D721Med (cell line): ENCODE results near the gene NCAM1.

ENCODE experiments used
- DNase-seq: peaks from one replicate; pipeline ENCODE4 v3.0.0; 2011; ENCODE audit warnings: low spot score; ENCODE audit not compliant: insufficient read length
- FAIRE-seq: peaks from 2 replicates; lab custom pipeline; 2011; peaks lifted over from hg19 to GRCh38; lab: Jason Lieb, UNC
- CTCF ChIP-seq: IDR thresholded peaks from 2 replicates; pipeline ENCODE4 v1.5.1; 2012; ENCODE audit warnings: mild to moderate bottlenecking, control low read depth; ENCODE audit not compliant: insufficient read depth; ENCODE audit errors: missing control alignments

The NCAM1 gene

GRCh38 chr11:113162592-113162962, 201.4 kb downstream of the NCAM1 start:
- no peak for FAIRE-seq
- no peak for DNase-seq
- TF ChIP-seq CTCF: no peak

GRCh38 chr11:113163291-113164030, 202.2 kb downstream of the NCAM1 start:
- FAIRE-seq: no peak
- DNase-seq: no peak
- no peak for TF ChIP-seq CTCF

GRCh38 chr11:113166280-113166679, 205.1 kb downstream of the NCAM1 start:
- TF ChIP-seq CTCF: no peak
- FAIRE-seq (no peak), DNase-seq (no peak)

- no peak for DNase-seq
- no peak for FAIRE-seq
- no peak for TF ChIP-seq CTCF
Measured at GRCh38 chr11:113167599-113167998, 206.4 kb downstream of the NCAM1 start.

GRCh38 chr11:113168354-113169342, 207.4 kb downstream of the NCAM1 start:
- TF ChIP-seq CTCF: no peak
- FAIRE-seq: no peak
- no peak for DNase-seq

- TF ChIP-seq CTCF: no peak
- no peak for DNase-seq
- FAIRE-seq: no peak
Measured at GRCh38 chr11:113172382-113172951, 211.2 kb downstream of the NCAM1 start.
